Measurements from ENCODE around the gene BRF1.

Gene BRF1

DNA sequence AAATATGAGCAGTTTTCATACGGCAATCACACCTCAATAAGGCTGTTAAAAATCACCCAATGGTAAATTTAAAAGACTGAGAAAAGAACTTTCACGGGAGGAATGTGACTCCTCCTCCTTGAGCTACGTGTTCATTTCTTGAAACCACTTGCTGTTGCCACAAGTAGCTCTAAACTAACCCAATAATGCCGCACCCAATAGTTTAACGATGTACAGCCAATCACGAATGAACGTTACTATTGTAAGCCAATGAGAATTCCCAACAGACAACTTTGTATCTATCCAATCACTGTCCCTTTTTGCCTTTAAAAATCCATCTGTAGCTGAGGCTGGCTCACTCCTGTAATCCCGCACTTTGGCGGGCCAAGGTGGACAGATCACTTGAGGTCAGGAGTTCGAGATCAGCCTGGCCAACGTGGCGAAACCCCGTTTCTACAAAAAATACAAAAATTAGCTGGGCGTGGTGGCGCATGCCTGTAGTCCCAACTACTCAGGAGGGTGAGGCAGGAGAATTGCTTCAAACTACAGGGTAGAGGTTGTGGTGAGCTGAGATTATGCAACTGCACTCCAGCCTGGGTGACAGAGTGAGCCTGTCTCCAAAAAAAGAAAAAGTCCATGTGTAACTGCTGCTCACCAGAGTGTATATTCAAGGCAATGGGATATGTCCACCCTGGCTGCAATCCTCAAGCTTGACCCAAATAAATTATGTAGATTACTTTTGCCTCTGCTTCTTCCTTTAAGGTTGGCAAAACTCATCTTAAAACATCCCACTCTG, 76.8 kb downstream of the BRF1 start:
- no peak for ATAC-seq

- ATAC-seq = no peak
Observed at GRCh38 chr14:105223260-105223659, 77.5 kb downstream of the BRF1 start.

DNA sequence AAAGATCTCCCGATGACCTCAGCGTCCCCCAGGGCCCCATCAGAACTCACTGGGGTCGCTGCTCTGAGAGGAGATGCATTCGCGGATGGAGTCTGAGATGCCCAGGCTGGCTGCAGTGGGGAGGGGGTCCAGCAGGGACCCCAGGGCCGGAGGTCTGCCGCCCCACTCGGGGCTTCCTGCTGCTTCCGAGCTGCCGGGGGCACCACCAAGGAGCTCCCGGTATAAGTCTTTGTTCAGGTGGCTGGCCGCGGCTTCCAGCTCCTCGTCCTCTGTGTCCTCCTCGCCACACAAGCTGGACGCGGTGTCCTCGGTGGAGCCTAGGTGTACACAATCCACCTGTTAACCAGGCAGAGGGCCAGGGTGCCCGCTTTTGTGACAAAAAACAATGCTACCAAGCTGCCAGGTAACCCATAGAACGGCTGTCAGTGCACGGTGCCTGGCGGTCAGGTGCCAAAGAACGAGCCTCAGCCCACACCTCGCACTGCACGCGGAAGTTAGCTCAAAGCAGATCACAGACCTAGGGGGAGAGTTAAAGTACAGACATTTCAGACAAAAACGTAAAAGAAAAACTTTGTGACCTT, 79.1 kb downstream of the BRF1 start:
- ATAC-seq = no peak

GRCh38 chr14:105220699-105221597, 79.9 kb downstream of the BRF1 start:
- ATAC-seq = no peak

DNA sequence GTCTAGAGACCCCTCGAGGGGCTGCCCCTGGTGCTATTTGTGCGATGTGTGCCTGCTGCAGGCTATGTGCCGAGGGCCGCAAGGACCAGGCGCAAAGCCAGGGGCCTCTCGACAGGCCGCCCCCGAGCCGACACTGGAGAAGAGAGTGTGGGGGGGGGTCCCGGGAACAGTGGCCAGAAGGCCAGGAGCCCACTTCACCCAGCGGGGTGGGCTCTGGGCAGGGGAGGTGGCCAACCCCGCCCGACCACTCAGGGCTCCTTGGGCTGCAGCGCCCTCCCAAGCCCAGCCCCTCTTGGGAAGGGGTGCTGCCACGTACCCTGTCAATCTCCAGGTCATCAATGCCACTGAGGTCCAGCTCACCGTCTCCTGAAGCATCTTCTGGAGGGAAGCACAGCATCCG, 81.0 kb downstream of the BRF1 start:
- ATAC-seq = no peak

- ATAC-seq = no peak
Observed at GRCh38 chr14:105219043-105219612, 81.7 kb downstream of the BRF1 start.

GRCh38 chr14:105218611-105219010, 82.2 kb downstream of the BRF1 start:
- ATAC-seq = no peak

DNA sequence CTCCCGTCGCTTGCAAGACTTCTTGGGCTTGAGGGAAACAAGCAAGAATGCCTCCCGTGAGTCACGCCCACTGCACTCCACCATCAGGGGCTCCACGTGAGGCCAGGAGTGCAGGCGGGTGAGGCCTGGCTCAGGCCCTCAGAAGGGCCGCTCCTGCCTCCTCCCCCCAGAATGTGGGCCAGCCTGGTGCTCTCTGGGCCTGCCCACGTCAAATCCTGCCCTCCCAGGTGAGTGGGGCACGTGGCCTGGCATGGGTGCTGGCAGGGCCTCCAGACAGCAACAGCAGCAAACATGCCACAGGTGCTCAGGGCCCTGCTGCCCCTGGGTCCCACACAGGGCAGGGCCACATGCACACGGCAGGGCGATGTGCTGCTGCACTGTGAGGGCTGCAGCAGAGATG, 83.0 kb downstream of the BRF1 start:
- no peak for ATAC-seq

- ATAC-seq = no peak
Observed at GRCh38 chr14:105216490-105217247, 84.1 kb downstream of the BRF1 start.

DNA sequence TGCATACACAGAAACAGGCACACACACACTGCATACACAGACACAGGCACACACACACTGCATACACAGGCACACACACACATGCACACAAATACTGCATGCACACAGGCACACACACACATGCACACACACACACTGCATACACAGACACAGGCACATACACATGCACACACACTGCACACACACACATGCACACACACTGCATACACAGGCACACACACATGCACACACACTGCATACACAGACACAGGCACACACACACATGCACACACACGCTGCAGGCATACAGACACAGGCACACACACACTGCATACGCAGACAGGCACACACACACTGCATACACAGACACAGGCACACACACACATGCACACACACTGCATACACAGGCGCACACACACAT, 85.2 kb downstream of the BRF1 start:
- no peak for ATAC-seq

- ATAC-seq = no peak
Observed at GRCh38 chr14:105214324-105214915, 86.4 kb downstream of the BRF1 start.

- no peak for ATAC-seq
Observed at GRCh38 chr14:105213361-105213760, 87.4 kb downstream of the BRF1 start.

GRCh38 chr14:105212541-105213300, 88.1 kb downstream of the BRF1 start:
- no peak for ATAC-seq

GRCh38 chr14:105211758-105212089, 89.1 kb downstream of the BRF1 start:
- ATAC-seq = no peak

GRCh38 chr14:105211086-105211757, 89.6 kb downstream of the BRF1 start:
- ATAC-seq = no peak

DNA sequence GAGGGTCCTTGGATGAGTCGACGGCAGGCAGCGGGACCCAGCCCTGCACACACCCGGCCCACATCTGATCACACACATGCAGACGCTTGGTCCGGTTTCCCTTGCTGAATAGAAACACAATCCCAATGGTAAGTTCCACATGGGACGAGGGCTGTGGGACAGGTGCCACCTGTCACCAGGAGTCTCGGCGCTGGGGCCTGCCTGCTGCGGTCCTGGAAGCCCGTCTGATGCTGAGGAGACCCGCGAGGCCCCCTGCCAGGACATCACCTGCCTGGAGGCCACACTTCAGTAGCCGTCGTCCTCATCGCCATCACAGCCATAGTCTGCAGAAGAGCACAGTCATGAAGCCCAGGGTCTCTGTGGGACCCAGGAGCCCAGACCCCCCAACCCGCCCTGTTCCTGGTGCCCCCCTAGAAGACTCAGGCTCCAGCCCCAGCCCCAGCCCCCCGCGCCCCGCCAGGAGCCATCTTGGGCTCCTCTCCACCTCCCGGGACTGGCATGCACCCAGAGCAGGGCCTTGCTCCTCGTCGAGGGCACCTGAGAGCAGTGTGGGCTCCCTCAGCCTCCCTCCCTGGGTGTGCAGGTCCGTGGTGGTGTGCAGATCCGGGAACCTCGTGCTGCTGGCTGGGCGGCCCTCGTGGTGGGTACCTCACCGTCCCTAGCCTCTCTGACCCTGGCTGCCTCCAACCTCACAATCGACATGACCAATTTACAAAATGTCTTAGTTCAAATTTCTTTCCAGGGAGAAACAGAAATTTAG, 90.4 kb downstream of the BRF1 start:
- ATAC-seq = no peak

DNA sequence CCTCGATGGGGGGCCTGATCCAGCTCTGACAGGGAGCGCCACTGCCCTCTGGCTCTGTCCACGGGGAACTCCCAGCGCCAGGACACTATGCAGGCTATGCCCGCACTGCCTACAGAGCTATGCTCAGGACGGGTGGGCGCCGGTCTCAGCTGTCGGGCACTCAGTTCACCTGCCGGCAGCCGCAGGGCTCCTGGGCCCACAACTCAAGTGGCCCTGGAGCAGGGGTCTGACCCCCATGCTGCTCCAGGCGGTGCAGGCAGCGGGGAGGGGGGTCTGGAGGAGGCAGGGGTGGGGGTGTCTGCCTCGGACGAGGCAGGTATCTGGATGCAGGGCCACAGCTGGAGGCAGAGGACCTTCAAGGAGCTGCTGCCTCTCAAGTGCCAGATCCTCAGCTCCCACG, 91.2 kb downstream of the BRF1 start:
- no peak for ATAC-seq

DNA sequence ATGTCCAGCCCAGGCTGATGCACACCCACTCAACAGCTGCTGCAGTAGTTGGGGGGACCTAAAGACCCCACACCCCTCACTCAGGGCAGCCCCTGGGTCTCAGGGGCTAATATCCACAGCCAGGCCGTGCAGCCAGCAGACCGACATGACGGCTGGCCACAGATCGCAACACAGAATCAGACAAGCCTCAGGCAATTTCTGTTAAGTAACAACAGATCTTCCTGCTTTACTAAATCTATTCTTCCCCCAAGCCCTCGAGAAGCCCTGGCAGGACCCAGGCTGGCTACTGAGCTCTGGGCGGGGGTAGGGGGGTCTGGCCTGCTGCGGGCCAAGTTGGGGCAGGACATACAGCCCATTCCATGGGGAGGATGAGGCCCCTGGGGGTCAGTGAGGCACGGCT, 91.7 kb downstream of the BRF1 start:
- ATAC-seq = no peak

DNA sequence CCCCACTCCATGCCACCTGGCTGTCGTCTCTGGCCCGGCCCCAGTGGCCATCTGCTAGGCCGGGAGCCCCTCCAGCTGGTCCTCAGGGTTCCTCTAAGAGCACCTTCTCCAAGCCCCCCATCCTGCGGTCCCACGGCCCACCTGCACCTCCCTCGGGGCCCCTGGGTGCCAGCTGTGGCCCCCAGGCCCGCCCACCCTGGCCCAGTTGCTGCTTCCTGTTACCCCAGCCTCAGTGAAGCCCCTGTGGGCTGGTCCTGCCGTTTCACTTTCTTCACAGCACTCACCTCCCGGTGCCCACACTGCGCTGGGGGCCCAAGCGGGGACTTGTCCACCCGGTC, 92.1 kb downstream of the BRF1 start:
- ATAC-seq = no peak

Measured in activated CD4-positive, CD25-positive, alpha-beta regulatory T cell treated with anti-CD3 and anti-CD28 coated beads, Interleukin-2, amount 50 U/mL, for 24 hours (primary cell).